ENCODE data around the gene ARL1. TPM values are rescaled to one million over a fixed set of nuclear protein-coding genes. Genes with fewer than 3 reads are reported as not detected.

Gene ARL1
- total RNA-seq, 2 experiments from 2014 or later = 61.1 to 68.1 TPM

DNA sequence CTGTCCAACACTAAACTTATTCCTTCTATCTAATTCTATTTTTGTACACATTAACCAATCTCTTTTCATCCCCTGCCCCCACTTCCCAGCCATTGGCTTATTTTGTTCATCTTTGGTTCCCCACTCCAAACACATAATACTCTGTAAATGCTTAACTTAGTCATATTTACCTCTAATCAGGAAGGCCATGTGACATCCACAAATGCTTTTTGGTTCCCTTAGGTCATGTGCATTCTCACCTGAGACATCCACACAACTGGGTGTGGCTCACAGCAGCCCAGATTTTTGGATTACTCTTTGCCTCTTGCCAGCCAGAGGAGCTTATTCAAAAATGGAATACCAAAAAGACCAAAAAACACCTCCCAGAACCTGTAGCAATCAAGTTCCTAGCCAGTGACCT, 28.4 kb downstream of the ARL1 start:
- ChIA-PET CTCF (ENCODE audit: unreplicated experiment) (no interaction called here), POLR2A (no interaction called here)
- intact Hi-C loops (cut with micrococcal nuclease; ENCODE audit: unreplicated experiment) = no loop called here
- H3K9me2 ChIP-seq (ENCODE audit: insufficient read depth, low read length) = no peaks in the 10 kb centered on the region
- TF ChIP-seq, protein P1, sequence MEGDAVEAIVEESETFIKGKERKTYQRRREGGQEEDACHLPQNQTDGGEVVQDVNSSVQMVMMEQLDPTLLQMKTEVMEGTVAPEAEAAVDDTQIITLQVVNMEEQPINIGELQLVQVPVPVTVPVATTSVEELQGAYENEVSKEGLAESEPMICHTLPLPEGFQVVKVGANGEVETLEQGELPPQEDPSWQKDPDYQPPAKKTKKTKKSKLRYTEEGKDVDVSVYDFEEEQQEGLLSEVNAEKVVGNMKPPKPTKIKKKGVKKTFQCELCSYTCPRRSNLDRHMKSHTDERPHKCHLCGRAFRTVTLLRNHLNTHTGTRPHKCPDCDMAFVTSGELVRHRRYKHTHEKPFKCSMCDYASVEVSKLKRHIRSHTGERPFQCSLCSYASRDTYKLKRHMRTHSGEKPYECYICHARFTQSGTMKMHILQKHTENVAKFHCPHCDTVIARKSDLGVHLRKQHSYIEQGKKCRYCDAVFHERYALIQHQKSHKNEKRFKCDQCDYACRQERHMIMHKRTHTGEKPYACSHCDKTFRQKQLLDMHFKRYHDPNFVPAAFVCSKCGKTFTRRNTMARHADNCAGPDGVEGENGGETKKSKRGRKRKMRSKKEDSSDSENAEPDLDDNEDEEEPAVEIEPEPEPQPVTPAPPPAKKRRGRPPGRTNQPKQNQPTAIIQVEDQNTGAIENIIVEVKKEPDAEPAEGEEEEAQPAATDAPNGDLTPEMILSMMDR (conservative IDR thresholded peaks at IDR 0.05; ENCODE audit: low read length) = no peak
- TF ChIP-seq EZH2phosphoT487 (IDR thresholded peaks at IDR 0.05; ENCODE audit: borderline replicate concordance, low read depth, low read length) = no peak
- H3K4me2 ChIP-seq (ENCODE audit: low read length) = no peak overlapping the region
- H4K20me1 ChIP-seq (ENCODE audit: insufficient read depth, low read length) = no peaks in the 10 kb centered on the region
- no peaks in the 10 kb centered on the region for H3K79me2 ChIP-seq (ENCODE audit: insufficient read depth, low read depth, low read length)
- no TSS peak for BruUV-seq (replicated peaks)
- no peak for DNase-seq (ENCODE audit: low spot score)
- H2AFZ ChIP-seq (ENCODE audit: low read length) = no peak overlapping the region
- no peak overlapping the region for H3K4me3 ChIP-seq (ENCODE audit: low read depth, low read length, poor library complexity, severe bottlenecking)
- H3K4me1 ChIP-seq (ENCODE audit: insufficient read depth, low read length, poor library complexity, severe bottlenecking) = no peaks in the 10 kb centered on the region
- peaks cover 96% of the 10 kb centered on the region for H3K36me3 ChIP-seq (ENCODE audit: insufficient read depth, low read length)
- no peak overlapping the region for H3K27ac ChIP-seq (ENCODE audit: low read depth, low read length, poor library complexity, severe bottlenecking)
- H3K9me3 ChIP-seq (ENCODE audit: low read length) = no peaks in the 10 kb centered on the region

DNA sequence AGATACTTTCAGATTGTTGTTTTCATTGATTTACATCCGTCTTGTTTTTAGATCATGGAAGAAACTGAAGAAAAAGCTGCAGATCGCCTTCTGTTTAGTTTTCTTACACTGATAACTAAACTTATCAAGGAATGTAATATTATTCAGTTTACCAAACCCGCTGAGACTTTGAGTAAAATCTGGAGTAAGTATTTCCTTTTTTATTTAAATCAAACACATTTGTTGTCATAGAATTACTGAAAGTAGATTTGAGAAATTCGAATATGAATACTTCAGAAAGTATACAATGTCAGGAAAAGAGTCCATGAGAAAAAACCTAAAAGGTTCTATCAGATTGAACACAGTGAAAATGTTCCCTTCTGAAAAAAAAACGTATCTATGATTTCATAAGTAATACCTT, 32.0 kb downstream of the ARL1 start:
- no peak overlapping the region for H3K4me2 ChIP-seq (ENCODE audit: low read length)
- H3K4me1 ChIP-seq (ENCODE audit: insufficient read depth, low read length, poor library complexity, severe bottlenecking) = no peaks in the 10 kb centered on the region
- intact Hi-C loops (cut with micrococcal nuclease; ENCODE audit: unreplicated experiment) = no loop called here
- ChIA-PET CTCF (ENCODE audit: unreplicated experiment) (no interaction called here), POLR2A (no interaction called here)
- no peaks in the 10 kb centered on the region for H3K79me2 ChIP-seq (ENCODE audit: insufficient read depth, low read depth, low read length)
- no peaks in the 10 kb centered on the region for H4K20me1 ChIP-seq (ENCODE audit: insufficient read depth, low read length)
- H2AFZ ChIP-seq (ENCODE audit: low read length) = no peak overlapping the region
- BruUV-seq (replicated peaks) = no TSS peak
- H3K9me2 ChIP-seq (ENCODE audit: insufficient read depth, low read length) = no peaks in the 10 kb centered on the region
- H3K9me3 ChIP-seq (ENCODE audit: low read length) = no peaks in the 10 kb centered on the region
- H3K4me3 ChIP-seq (ENCODE audit: low read depth, low read length, poor library complexity, severe bottlenecking) = no peak overlapping the region
- no peak overlapping the region for H3K27ac ChIP-seq (ENCODE audit: low read depth, low read length, poor library complexity, severe bottlenecking)
- peaks cover 95% of the 10 kb centered on the region for H3K36me3 ChIP-seq (ENCODE audit: insufficient read depth, low read length)
- TF ChIP-seq, protein P1 (conservative IDR thresholded peaks at IDR 0.05; ENCODE audit: low read length) = no peak
- TF ChIP-seq EZH2phosphoT487 (IDR thresholded peaks at IDR 0.05; ENCODE audit: borderline replicate concordance, low read depth, low read length) = no peak
- no peak for DNase-seq (ENCODE audit: low spot score)

DNA sequence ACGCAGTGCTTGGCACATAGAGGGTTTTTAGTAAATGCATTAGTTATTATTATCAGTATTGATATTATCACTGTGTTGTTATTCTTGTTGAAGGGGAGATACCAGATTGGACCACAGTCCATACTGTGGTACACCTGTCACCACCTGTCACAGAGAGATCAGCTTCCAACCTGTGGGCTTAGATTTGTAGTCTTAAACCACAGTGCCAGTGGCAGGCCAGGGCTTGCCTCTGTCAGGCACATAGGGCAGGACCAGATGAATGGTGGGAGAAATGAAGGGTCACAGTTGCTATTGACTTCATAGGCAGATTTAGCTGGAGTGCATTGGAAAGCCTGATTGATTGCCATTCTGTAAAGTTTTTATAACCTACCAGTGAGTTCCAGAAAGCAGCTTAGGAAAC, 35.1 kb downstream of the ARL1 start:
- BruUV-seq (replicated peaks) = no TSS peak
- Histone ChIP-seq H3K4me2 (ENCODE audit: low read length) (no peak overlapping the region), H3K9me2 (ENCODE audit: insufficient read depth, low read length) (no peaks in the 10 kb centered on the region), H3K27ac (ENCODE audit: low read depth, low read length, poor library complexity, severe bottlenecking) (no peak overlapping the region), H3K4me1 (ENCODE audit: insufficient read depth, low read length, poor library complexity, severe bottlenecking) (no peaks in the 10 kb centered on the region), H3K4me3 (ENCODE audit: low read depth, low read length, poor library complexity, severe bottlenecking) (no peak overlapping the region), H3K79me2 (ENCODE audit: insufficient read depth, low read depth, low read length) (no peaks in the 10 kb centered on the region), H3K36me3 (ENCODE audit: insufficient read depth, low read length) (peaks cover 96% of the 10 kb centered on the region), H2AFZ (ENCODE audit: low read length) (no peak overlapping the region), H4K20me1 (ENCODE audit: insufficient read depth, low read length) (no peaks in the 10 kb centered on the region), H3K9me3 (ENCODE audit: low read length) (no peaks in the 10 kb centered on the region)
- ChIA-PET POLR2A (interaction anchor here (0.6 to 1.4 kb wide), 2 partner anchors 10 to 48 kb away, joined by 3 to 4 read pairs; no protein-coding TSS in a partner anchor), CTCF (ENCODE audit: unreplicated experiment) (no interaction called here)
- DNase-seq (ENCODE audit: low spot score) = no peak
- TF ChIP-seq EZH2phosphoT487 (IDR thresholded peaks at IDR 0.05; ENCODE audit: borderline replicate concordance, low read depth, low read length) = no peak
- TF ChIP-seq, protein P1 (conservative IDR thresholded peaks at IDR 0.05; ENCODE audit: low read length) = no peak
- intact Hi-C loops (cut with micrococcal nuclease; ENCODE audit: unreplicated experiment) = no loop called here

Measured in OCI-LY7 (cell line).